AG04450 (cell line): ENCODE results near the gene TMEM140. TPM values are rescaled to one million over a fixed set of nuclear protein-coding genes. Genes with fewer than 3 reads are reported as not detected.

Experiments used
- CTCF ChIA-PET: fragments of 300-600, 350-600 bp; formaldehyde crosslinking; extraction: SDS; loops from one replicate; lab custom pipeline; 2022; ENCODE audit warnings: antibody characterized with exemption, inconsistent platforms; lab: Charles Lee
- POLR2A ChIA-PET: fragments of 350-600 bp; formaldehyde crosslinking; extraction: SDS; loops from one replicate; lab custom pipeline; 2021; ENCODE audit warnings: antibody characterized with exemption, inconsistent platforms; lab: Yijun Ruan, JAX
- DNase-seq: peaks from one replicate; pipeline ENCODE4 v3.0.0-alpha.2; 2011; ENCODE audit warnings: low read depth, low spot score
- H3K27ac ChIP-seq: one replicate; pipeline ENCODE4 v1.5.1; 2012; ENCODE audit warnings: low read depth, low read length, control low read depth
- H3K27me3 ChIP-seq: one replicate; pipeline ENCODE4 v1.6.0; 2012; ENCODE audit warnings: low read length; ENCODE audit not compliant: control insufficient read depth, insufficient read depth
- H3K4me3 ChIP-seq: 2 replicates; pipeline ENCODE4 v1.5.1; 2011; ENCODE audit warnings: mild to moderate bottlenecking, low read depth, low read length, control low read depth
- H3K9me3 ChIP-seq: 2 replicates; pipeline ENCODE4 v1.5.1; 2012; ENCODE audit warnings: low read length; ENCODE audit not compliant: control insufficient read depth, insufficient read depth
- polyA plus RNA-seq: library from polyadenylated mRNA; depleted of rRNA; stranded (reverse); fragments of >200 nt; gene quantifications from 2 replicates; pipeline ENCODE4 v1.2.3, GENCODE V29; 2011
- TF ChIP-seq, protein P1 (sequence below): IDR thresholded peaks from 2 replicates; pipeline ENCODE4 v1.5.1; 2011; ENCODE audit warnings: low read depth, low read length, control low read depth, inconsistent platforms

Gene TMEM140
- polyA plus RNA-seq, 1 experiment, result 1.0 TPM

- POLR2A ChIA-PET, result no interaction called here
- no peak overlapping the region for H3K27ac ChIP-seq
- no peak overlapping the region for H3K4me3 ChIP-seq
- H3K27me3 ChIP-seq, result no peaks in the 10 kb centered on the region
- TF ChIP-seq, protein P1, sequence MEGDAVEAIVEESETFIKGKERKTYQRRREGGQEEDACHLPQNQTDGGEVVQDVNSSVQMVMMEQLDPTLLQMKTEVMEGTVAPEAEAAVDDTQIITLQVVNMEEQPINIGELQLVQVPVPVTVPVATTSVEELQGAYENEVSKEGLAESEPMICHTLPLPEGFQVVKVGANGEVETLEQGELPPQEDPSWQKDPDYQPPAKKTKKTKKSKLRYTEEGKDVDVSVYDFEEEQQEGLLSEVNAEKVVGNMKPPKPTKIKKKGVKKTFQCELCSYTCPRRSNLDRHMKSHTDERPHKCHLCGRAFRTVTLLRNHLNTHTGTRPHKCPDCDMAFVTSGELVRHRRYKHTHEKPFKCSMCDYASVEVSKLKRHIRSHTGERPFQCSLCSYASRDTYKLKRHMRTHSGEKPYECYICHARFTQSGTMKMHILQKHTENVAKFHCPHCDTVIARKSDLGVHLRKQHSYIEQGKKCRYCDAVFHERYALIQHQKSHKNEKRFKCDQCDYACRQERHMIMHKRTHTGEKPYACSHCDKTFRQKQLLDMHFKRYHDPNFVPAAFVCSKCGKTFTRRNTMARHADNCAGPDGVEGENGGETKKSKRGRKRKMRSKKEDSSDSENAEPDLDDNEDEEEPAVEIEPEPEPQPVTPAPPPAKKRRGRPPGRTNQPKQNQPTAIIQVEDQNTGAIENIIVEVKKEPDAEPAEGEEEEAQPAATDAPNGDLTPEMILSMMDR, result no peak
- CTCF ChIA-PET, result no interaction called here
- H3K9me3 ChIP-seq, result no peaks in the 10 kb centered on the region
- DNase-seq, result no peak
Measured at GRCh38 chr7:135128931-135129330, 18.9 kb upstream of the TMEM140 start.

- POLR2A ChIA-PET, result no interaction called here
Measured at GRCh38 chr7:135129579-135129978, 18.3 kb upstream of the TMEM140 start.

GRCh38 chr7:135143885-135144668, 3.8 kb upstream of the TMEM140 start:
- CTCF ChIA-PET, result no interaction called here
- POLR2A ChIA-PET, result no interaction called here
- DNase-seq, result no peak

More at GRCh38 chr7:135129579-135129978, 18.3 kb upstream of the TMEM140 start:
- no peak overlapping the region for H3K4me3 ChIP-seq
- no peaks in the 10 kb centered on the region for H3K27me3 ChIP-seq
- CTCF ChIA-PET, result no interaction called here
- no peaks in the 10 kb centered on the region for H3K9me3 ChIP-seq
- no peak for DNase-seq
- H3K27ac ChIP-seq, result no peak overlapping the region
- TF ChIP-seq, protein P1, result no peak

GRCh38 chr7:135147341-135147898, 452 bp upstream of the TMEM140 start:
- Histone ChIP-seq H3K27ac (peak overlapping the region; percentile 68), H3K9me3 (no peaks in the 10 kb centered on the region), H3K27me3 (no peaks in the 10 kb centered on the region), H3K4me3 (peak overlapping the region; percentile 48)
- DNase-seq, result no peak
- TF ChIP-seq, protein P1, result no peak
- CTCF ChIA-PET, result interaction anchor here (1.2 to 2.7 kb wide), 4 partner anchors 13 to 161 kb away, joined by 3 to 12 read pairs (median 4); partner anchors contain the start of genes AGBL3 and CYREN
- POLR2A ChIA-PET, result interaction anchor here (1.1 to 1.5 kb wide), 2 partner anchors 13 to 23 kb away, joined by 6 read pairs; partner anchors contain the start of gene CYREN

More at GRCh38 chr7:135143885-135144668, 3.8 kb upstream of the TMEM140 start:
- H3K27me3 ChIP-seq, result no peaks in the 10 kb centered on the region
- H3K9me3 ChIP-seq, result no peaks in the 10 kb centered on the region
- no peak overlapping the region for H3K27ac ChIP-seq
- H3K4me3 ChIP-seq, result no peak overlapping the region
- TF ChIP-seq, protein P1, result no peak
